Measurements from ENCODE around the gene CHAD.

DNA sequence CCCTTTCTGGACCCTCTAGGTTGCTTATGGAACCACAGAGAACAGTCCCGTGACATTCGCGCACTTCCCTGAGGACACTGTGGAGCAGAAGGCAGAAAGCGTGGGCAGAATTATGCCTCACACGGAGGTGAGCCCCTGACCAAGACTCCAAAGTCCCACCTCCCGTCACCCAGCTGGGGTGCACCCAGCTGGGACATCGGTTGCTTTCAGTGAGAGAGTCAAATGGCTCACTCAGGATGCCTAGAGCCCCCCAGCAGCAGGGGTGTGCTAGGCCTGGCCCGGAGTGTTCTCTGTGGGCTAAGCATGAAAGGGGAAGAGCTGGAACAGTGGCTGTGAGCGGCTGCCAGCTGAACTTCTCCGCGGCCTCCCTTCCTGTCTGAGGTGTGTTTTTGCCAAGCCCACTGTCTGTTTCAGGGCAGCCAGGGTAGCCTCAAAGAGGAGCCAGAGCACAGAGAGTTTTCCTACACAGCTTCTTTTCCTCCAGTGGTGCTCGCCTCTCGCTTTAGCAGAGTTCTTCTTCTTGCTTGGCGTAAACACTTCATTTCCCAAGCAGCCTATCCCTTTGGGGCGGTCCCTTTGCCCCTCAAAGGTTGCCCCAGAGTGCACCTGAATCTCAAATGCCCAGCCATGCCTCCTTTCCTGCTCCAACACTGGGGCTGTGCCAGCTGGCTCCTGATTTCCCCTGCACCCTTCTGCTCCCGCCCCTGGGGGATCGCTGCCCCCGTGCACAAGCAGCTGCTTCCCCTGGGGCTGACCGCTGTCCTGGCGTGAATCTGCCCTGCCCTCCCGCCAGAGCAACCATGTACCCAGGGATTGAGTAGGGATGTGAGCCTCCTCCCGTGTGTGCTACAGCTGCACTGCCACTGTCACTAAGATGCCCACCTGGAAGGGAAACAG is 2.6 kb upstream of the CHAD start:
- TF ChIP-seq POLR2A (IDR thresholded peaks at IDR 0.05) (no peak), EP300 (IDR thresholded peaks at IDR 0.05) (no peak)

Measured in sigmoid colon (tissue), 4 donors.